K562 (cell line): ENCODE results near the gene CDK1. TPM values are rescaled to one million over a fixed set of nuclear protein-coding genes. Genes with fewer than 3 reads are reported as not detected.

ENCODE experiments used
- ATAC-seq: fragments of 200-7000 bp; cut with Tn5 transposase; 3 replicates; pipeline ENCODE4 v1.9.1; 2020; ENCODE audit warnings: moderate library complexity
- BruUV-seq: library from RNA; stranded (reverse); fragments of 400-500 nt; replicated peaks from 2 replicates; lab custom pipeline; 2021; lab: Mats Ljungman, UMichigan
- CTCF ChIA-PET: fragments of 300-600 bp; formaldehyde crosslinking; extraction: SDS; loops from one replicate; lab custom pipeline; 2021; ENCODE audit warnings: low intra/inter-chr PET ratio; lab: Yijun Ruan, JAX
- POLR2A ChIA-PET: fragments of 300-600, 350-650 bp; sonication (Branson Sonifier 250); formaldehyde crosslinking; extraction: SDS; loops from one replicate; lab custom pipeline; 2021; ENCODE audit warnings: antibody characterized with exemption, inconsistent platforms; lab: Yijun Ruan, JAX
- DNase-seq, 4 experiments: peaks; one replicate each; pipeline versions ENCODE4 v3.0.0 to v3.0.0-alpha.2; 2011 to 2018; ENCODE audit warnings: low spot score in 3 of 4, mixed read lengths in 3 of 4; ENCODE audit errors: extremely low read depth in 1 of 4
- FAIRE-seq: peaks from 2 replicates; lab custom pipeline; 2011; peaks lifted over from hg19 to GRCh38; lab: Jason Lieb, UNC
- H2AFZ ChIP-seq: 2 replicates; pipeline ENCODE4 v1.6.0; 2011; ENCODE audit warnings: low read depth, low read length, control low read depth, inconsistent platforms
- H3K27ac ChIP-seq: fragments of 200-600 bp; 3 replicates; pipeline ENCODE4 v1.8.0; 2011; ENCODE audit warnings: low read depth, mild to moderate bottlenecking, control low read depth, inconsistent platforms, low read length, moderate library complexity, mixed read lengths; ENCODE audit errors: extremely low read depth
- H3K27me3 ChIP-seq, 2 experiments: fragments of 300-600 bp in 1 of 2; 2 replicates in 1 of 2; 3 replicates in 1 of 2; pipeline versions ENCODE4 v1.6.0 to v1.8.0; 2011; ENCODE audit warnings: inconsistent platforms in 2 of 2, low read length in 2 of 2, mild to moderate bottlenecking in 1 of 2, mixed read lengths in 1 of 2, moderate library complexity in 1 of 2; ENCODE audit not compliant: control insufficient read depth in 2 of 2, insufficient read depth in 2 of 2
- H3K36me3 ChIP-seq: fragments of 300-600 bp; 3 replicates; pipeline ENCODE4 v1.8.0; 2011; ENCODE audit warnings: mild to moderate bottlenecking, low read length, inconsistent platforms; ENCODE audit not compliant: control insufficient read depth, insufficient read depth
- H3K4me1 ChIP-seq, 2 experiments: fragments of 200-600 bp in 1 of 2; replicated peaks in 1 of 2; 2 replicates in 1 of 2; 3 replicates in 1 of 2; pipeline versions ENCODE4 v1.5.1 to v1.8.0; 2011; ENCODE audit warnings: inconsistent platforms in 2 of 2, low read length in 2 of 2, mild to moderate bottlenecking in 1 of 2, mixed read lengths in 1 of 2, moderate library complexity in 1 of 2; ENCODE audit not compliant: control insufficient read depth in 2 of 2, insufficient read depth in 2 of 2
- H3K4me2 ChIP-seq: 2 replicates; pipeline ENCODE4 v1.6.1; 2011; ENCODE audit warnings: low read length, control low read depth, inconsistent platforms, mixed read lengths; ENCODE audit not compliant: insufficient read depth
- H3K4me3 ChIP-seq: fragments of 200-600 bp; sonication (generic), shearing (Covaris generic); 2 replicates; pipeline ENCODE4 v1.5.1; 2016; ENCODE audit warnings: control low read depth, inconsistent platforms
- H3K79me2 ChIP-seq: fragments of 200-600 bp; 3 replicates; pipeline ENCODE4 v1.8.0; 2011; ENCODE audit warnings: low read length, inconsistent platforms; ENCODE audit not compliant: control insufficient read depth, insufficient read depth
- H3K9ac ChIP-seq, 2 experiments: 2 replicates each; pipeline versions ENCODE4 v1.6.0 to v1.6.1; 2011; ENCODE audit warnings: low read depth in 2 of 2, low read length in 2 of 2, control low read depth in 1 of 2, inconsistent platforms in 1 of 2, mild to moderate bottlenecking in 1 of 2, mixed read lengths in 1 of 2; ENCODE audit not compliant: insufficient read depth in 1 of 2
- H3K9me1 ChIP-seq: one replicate; pipeline ENCODE4 v1.6.0; 2011; ENCODE audit warnings: inconsistent platforms, mild to moderate bottlenecking, low read length, moderate library complexity; ENCODE audit not compliant: control insufficient read depth, insufficient read depth
- H3K9me3 ChIP-seq: replicated peaks from 2 replicates; pipeline ENCODE4 v1.5.1; 2011; ENCODE audit warnings: low read depth, low read length, inconsistent platforms; ENCODE audit not compliant: control insufficient read depth, insufficient read depth
- H4K20me1 ChIP-seq: replicated peaks from 2 replicates; pipeline ENCODE4 v1.6.1; 2011; ENCODE audit warnings: low read length, inconsistent platforms, mixed read lengths; ENCODE audit not compliant: control insufficient read depth, insufficient read depth
- BRD4 ChIP-seq: fragments of 200-600 bp; sonication (generic); IDR thresholded peaks from 2 replicates; pipeline ENCODE4 v1.6.1; 2017; ENCODE audit warnings: inconsistent platforms
- CHD2 ChIP-seq: IDR thresholded peaks from 2 replicates; pipeline ENCODE4 v1.6.1; 2011; ENCODE audit warnings: low read depth, low read length
- CSDE1 ChIP-seq, 2 experiments: fragments of 450-650 bp; IDR thresholded peaks; 2 replicates each; pipeline ENCODE4 v1.6.1; 2016; ENCODE audit warnings: mild to moderate bottlenecking in 1 of 2
- E4F1 ChIP-seq: fragments of 250-450 bp; sonication (Bioruptor Pico); IDR thresholded peaks from 2 replicates; pipeline ENCODE4 v1.5.0; 2021; ENCODE audit warnings: mild to moderate bottlenecking, borderline replicate concordance
- HOXB6 ChIP-seq: fragments of 250-450 bp; sonication (Bioruptor Pico); IDR thresholded peaks from 2 replicates; pipeline ENCODE4 v1.5.1; 2022; ENCODE audit warnings: mild to moderate bottlenecking, borderline replicate concordance
- KLF10 ChIP-seq: fragments of 250-450 bp; sonication (Bioruptor Pico); IDR thresholded peaks from 2 replicates; pipeline ENCODE4 v1.6.1; 2021; ENCODE audit warnings: matching md5 sums
- MCM5 ChIP-seq: fragments of 450-650 bp; IDR thresholded peaks from 2 replicates; pipeline ENCODE4 v1.6.1; 2016; ENCODE audit warnings: low read depth
- RFX7 ChIP-seq: fragments of 250-450 bp; sonication (Bioruptor Pico); IDR thresholded peaks from 2 replicates; pipeline ENCODE4 v1.5.1; 2021; ENCODE audit warnings: mild to moderate bottlenecking
- SRSF9 ChIP-seq: fragments of 200-400 bp; formaldehyde crosslinking; IDR thresholded peaks from 2 replicates; pipeline ENCODE4 v1.6.1; 2017; ENCODE audit warnings: low read depth, low read length, borderline replicate concordance
- ZNF766 ChIP-seq: fragments of 200-800 bp; sonication (Bioruptor generic); conservative IDR thresholded peaks from 2 replicates; pipeline ENCODE4 v1.6.1; 2016; ENCODE audit warnings: missing genetic modification characterization, missing compliant biosample characterization
- WGBS: fragments of 100-300 bp; shearing (Covaris generic); methylation state at CpG from one replicate; pipeline ENCODE4 v1.1.6; 2016; ENCODE audit warnings: low coverage, mixed read lengths; ENCODE audit not compliant: insufficient coverage; ENCODE audit errors: missing lambda C conversion rate; 5-methylcytosine and 5-hydroxymethylcytosine counted together
- in situ Hi-C: fragments of 300-500 bp; cut with MboI; formaldehyde crosslinking; loops from 4 replicates; pipeline ENCODE4 v1.15.0; 2018; ENCODE audit warnings: inconsistent platforms, mixed read lengths
- intact Hi-C: fragments of 100-400 bp; cut with micrococcal nuclease; formaldehyde crosslinking; loops from 2 replicates; pipeline ENCODE4 v1.14.2; 2022
- polyA plus RNA-seq, 8 experiments: library from polyadenylated mRNA; depleted of rRNA in 4 of 8; stranded (reverse) in 5 of 8; unstranded in 3 of 8; fragments of >200 nt; fragmentation: Nextera tagmentation in 2 of 8; fragmentation: Illumina TruSeq in 1 of 8; extraction: Ambion mirVana in 2 of 8; extraction: Trizol in 1 of 8; gene quantifications; 2 replicates each; pipeline versions ENCODE4 v1.2.1 to v1.2.3, GENCODE V29; 2011 to 2014; ENCODE audit warnings: inconsistent platforms in 1 of 8, missing spikeins in 1 of 8
- total RNA-seq, 7 experiments: library from RNA; depleted of rRNA in 6 of 7; stranded (reverse); fragments of >200 nt in 6 of 7; fragmentation: Illumina TruSeq in 2 of 7; extraction: Trizol in 2 of 7; gene quantifications; 2 replicates each; pipeline versions ENCODE4 v1.2.1 to v1.2.3, GENCODE V29; 2011 to 2021; ENCODE audit warnings: low replicate concordance in 1 of 7
- TF ChIP-seq, protein P1 (sequence below): IDR thresholded peaks from 2 replicates; pipeline ENCODE4 v1.6.1; 2012; ENCODE audit warnings: low read depth, low read length, improper control_type of control experiment, borderline replicate concordance
- TF ChIP-seq, protein P2 (sequence below): fragments of 450-650 bp; IDR thresholded peaks from 2 replicates; pipeline ENCODE4 v1.6.1; 2016; ENCODE audit warnings: antibody characterized with exemption
- TF ChIP-seq, protein P3 (sequence below): fragments of 250-450 bp; sonication (Bioruptor Pico); IDR thresholded peaks from 2 replicates; pipeline ENCODE4 v1.4.0; 2020

Gene CDK1
- total and polyA plus RNA-seq, 9 of the 15 experiments (the other 6 are each of a cell fraction or from before 2014, with no cell fraction given), result 156 to 685 (median 236) TPM

DNA sequence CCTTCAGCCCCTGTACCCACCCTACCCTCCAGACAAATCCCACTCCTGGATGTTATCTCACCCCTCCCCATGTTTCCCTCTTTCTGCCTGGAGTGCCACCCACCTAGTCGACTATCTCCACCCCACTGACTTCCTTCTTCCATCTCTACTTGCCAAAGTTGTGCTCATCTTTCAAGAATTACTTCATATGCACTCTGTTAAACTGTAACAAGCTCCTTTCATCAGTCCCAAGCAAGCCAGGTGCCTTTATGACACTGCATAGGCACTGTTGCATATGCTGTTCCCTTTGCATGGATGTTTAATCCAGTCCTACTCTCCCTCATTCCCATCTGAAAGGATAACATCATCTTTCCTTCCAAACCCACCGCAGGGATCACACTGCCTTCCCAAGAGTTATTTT lies 8.9 kb upstream of the CDK1 start (continued):
- TF ChIP-seq, protein P1, sequence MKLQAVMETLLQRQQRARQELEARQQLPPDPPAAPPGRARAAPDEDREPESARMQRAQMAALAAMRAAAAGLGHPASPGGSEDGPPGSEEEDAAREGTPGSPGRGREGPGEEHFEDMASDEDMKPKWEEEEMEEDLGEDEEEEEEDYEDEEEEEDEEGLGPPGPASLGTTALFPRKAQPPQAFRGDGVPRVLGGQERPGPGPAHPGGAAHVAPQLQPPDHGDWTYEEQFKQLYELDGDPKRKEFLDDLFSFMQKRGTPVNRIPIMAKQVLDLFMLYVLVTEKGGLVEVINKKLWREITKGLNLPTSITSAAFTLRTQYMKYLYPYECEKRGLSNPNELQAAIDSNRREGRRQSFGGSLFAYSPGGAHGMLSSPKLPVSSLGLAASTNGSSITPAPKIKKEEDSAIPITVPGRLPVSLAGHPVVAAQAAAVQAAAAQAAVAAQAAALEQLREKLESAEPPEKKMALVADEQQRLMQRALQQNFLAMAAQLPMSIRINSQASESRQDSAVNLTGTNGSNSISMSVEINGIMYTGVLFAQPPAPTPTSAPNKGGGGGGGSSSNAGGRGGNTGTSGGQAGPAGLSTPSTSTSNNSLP, result no peak
- TF ChIP-seq ZNF766 (CRISPR knock-in tag) (no peak), E4F1 (CRISPR knock-in tag) (no peak), RFX7 (no peak), MCM5 (no peak)

GRCh38 chr10:60777696-60778213 lies 523 bp upstream of the CDK1 start:
- Histone ChIP-seq H3K36me3 (peaks cover 34% of the 10 kb centered on the region), H3K9me3 (no peaks in the 10 kb centered on the region), H3K27ac (peak overlapping the region; percentile 69), H3K79me2 (peaks cover 46% of the 10 kb centered on the region), H3K9me1 (no peaks in the 10 kb centered on the region), H3K9ac (peak overlapping the region; percentile 80 to 95), H3K4me3 (peak overlapping the region; percentile 21; the same call in 1 of the 2 replicates), H3K4me1 (peaks cover 0 to 10% of the 10 kb centered on the region in 2 experiments; a peak in 4 of 5 replicates), H3K4me2 (peak overlapping the region; percentile 39), H4K20me1 (peaks cover 6% of the 10 kb centered on the region; the same call in 1 of the 2 replicates), H2AFZ (peak overlapping the region; percentile 95), H3K27me3 (no peaks in the 10 kb centered on the region)
- intact Hi-C loops (no loop called here), in situ Hi-C loops (no loop called here)
- WGBS, result 44% methylated on average over 9 of the region's 9 CpGs
- ChIA-PET CTCF (no interaction called here), POLR2A (interaction anchor here (0.7 to 4.2 kb wide), 14 partner anchors 9 to 824 kb away, joined by 3 to 56 read pairs (median 4); no protein-coding TSS in a partner anchor)
- TSS peak; percentile 65 for BruUV-seq
- FAIRE-seq (no peak), ATAC-seq (peak; percentile 0; the same call in 2 of the 3 replicates), DNase-seq (no peak)
- no peak for TF ChIP-seq BRD4
- TF ChIP-seq KLF10 (CRISPR knock-in tag), result no peak
- TF ChIP-seq, protein P2, sequence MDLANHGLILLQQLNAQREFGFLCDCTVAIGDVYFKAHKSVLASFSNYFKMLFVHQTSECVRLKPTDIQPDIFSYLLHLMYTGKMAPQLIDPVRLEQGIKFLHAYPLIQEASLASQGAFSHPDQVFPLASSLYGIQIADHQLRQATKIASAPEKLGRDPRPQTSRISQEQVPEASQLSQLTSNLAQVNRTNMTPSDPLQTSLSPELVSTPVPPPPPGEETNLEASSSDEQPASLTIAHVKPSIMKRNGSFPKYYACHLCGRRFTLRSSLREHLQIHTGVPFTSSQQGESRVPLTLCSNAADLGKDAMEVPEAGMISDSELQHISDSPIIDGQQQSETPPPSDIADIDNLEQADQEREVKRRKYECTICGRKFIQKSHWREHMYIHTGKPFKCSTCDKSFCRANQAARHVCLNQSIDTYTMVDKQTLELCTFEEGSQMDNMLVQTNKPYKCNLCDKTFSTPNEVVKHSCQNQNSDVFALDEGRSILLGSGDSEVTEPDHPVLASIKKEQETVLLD, result no peak
- 0 out of 4 replicates have a peak, but pooled peaks of 1 of the 2 experiments have one; percentile 12 for TF ChIP-seq CSDE1 (IDR thresholded peaks at IDR 0.05)
- TF ChIP-seq, protein P3, sequence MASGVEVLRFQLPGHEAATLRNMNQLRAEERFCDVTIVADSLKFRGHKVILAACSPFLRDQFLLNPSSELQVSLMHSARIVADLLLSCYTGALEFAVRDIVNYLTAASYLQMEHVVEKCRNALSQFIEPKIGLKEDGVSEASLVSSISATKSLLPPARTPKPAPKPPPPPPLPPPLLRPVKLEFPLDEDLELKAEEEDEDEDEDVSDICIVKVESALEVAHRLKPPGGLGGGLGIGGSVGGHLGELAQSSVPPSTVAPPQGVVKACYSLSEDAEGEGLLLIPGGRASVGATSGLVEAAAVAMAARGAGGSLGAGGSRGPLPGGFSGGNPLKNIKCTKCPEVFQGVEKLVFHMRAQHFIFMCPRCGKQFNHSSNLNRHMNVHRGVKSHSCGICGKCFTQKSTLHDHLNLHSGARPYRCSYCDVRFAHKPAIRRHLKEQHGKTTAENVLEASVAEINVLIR (CRISPR knock-in tag), result no peak
- no peak for TF ChIP-seq HOXB6 (CRISPR knock-in tag)
- TF ChIP-seq SRSF9, result no peak
- no peak for TF ChIP-seq CHD2
